Measurements from ENCODE around the gene LPIN1.

GRCh38 chr2:11835403-11835802, 89.0 kb downstream of the LPIN1 start:
- TF ChIP-seq CTCF (IDR thresholded peaks at IDR 0.05; ENCODE audit: insufficient read depth, low read depth, low read length) = peak; percentile 11
- no peak for TF ChIP-seq EZH2 (IDR thresholded peaks at IDR 0.05; ENCODE audit: insufficient read depth, low read length)
